Upper lobe of right lung (tissue), 1 donor: ENCODE data around the gene KCTD16. TPM values are rescaled to one million over a fixed set of nuclear protein-coding genes. Genes with fewer than 3 reads are reported as not detected.

Source experiments
- ATAC-seq: fragments of 200-7000 bp; cut with Tn5 transposase; one replicate; pipeline ENCODE4 v1.9.1; 2020; ENCODE audit warnings: mild to moderate bottlenecking, moderate library complexity
- DNase-seq: peaks from one replicate; pipeline ENCODE4 v3.0.0-alpha.2; 2020
- H3K27ac ChIP-seq: fragments of 200-600 bp; one replicate; pipeline ENCODE4 v1.8.0; 2022
- H3K27me3 ChIP-seq: fragments of 200-600 bp; one replicate; pipeline ENCODE4 v1.8.0; 2022; ENCODE audit warnings: mild to moderate bottlenecking
- H3K36me3 ChIP-seq: fragments of 200-600 bp; one replicate; pipeline ENCODE4 v1.8.0; 2022
- H3K4me1 ChIP-seq: fragments of 200-600 bp; one replicate; pipeline ENCODE4 v1.8.0; 2022
- H3K4me3 ChIP-seq: fragments of 200-600 bp; one replicate; pipeline ENCODE4 v1.8.0; 2022; ENCODE audit warnings: mild to moderate bottlenecking
- H3K9me3 ChIP-seq: fragments of 200-600 bp; one replicate; pipeline ENCODE4 v1.8.0; 2022
- CTCF ChIP-seq: fragments of 200-600 bp; IDR thresholded peaks from one replicate; pipeline ENCODE4 v1.8.0; 2022; ENCODE audit warnings: antibody characterized with exemption
- intact Hi-C: fragments of 100-400 bp; cut with DNase I; formaldehyde crosslinking; loops from one replicate; pipeline ENCODE4 v1.11.0; 2022
- long read RNA-seq: library from polyadenylated mRNA; unstranded; transcript quantifications from one replicate; pipeline ENCODE4 v2.0.0, GENCODE V29; 2021
- total RNA-seq: library from RNA; stranded (reverse); fragmentation: NEBNext Ultra II Directional; extraction: Animal tissue kit (Norgen Biotek cat#: 25700); gene quantifications from one replicate; pipeline ENCODE4 v1.2.1, GENCODE V29; 2021
- donor health status: DM: no; HTN: yes; CAD: no; lungs with severe emphysema.

KCTD16 gene
- 5.1 TPM for total RNA-seq
- long read RNA-seq, partial matches to known transcripts, result 0 of 1 reads
- long read RNA-seq, other reads (novel, unspliced or antisense), result 1 of 1 reads

DNA sequence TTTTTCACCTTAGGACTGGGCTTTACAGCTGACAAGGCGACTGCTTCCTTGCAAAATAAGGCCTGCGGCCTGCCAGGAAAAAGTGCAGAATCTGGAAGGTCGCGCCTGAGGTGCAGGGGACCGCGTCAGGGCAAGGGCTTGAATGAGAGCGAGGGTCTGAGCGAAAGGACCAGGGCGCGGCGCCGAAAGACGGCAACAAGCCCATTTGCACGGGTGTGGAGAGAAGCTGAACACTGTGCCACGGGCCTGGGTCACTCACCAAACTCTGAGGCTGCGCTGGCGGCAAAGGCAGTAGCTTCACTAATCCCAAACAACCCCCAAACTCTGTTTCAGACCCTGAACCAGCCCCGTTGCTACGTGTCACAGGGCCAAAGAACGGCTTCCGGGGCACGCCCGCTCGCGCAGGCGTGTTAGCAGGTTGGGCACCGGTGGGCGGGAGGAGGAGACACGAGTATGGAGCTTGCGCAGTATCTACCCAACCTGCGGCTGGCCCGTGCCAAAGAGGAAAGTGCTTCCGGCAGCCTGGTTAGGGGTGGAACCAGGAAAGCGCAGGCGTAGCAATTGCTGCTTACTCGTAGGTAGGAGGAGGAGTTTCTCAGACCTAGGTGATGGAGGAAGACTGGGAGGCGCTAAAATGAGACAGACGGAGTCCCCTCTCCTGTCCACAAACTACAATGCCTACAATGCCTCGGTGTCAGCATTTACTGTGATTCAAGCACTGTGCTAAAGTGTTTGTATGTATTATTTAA lies at the start of gene KCTD16, which contains the start of gene YIPF5:
TSS of gene KCTD16 (plus strand) at position 598 of the 749 bp plus-strand sequence.
TSS of gene YIPF5 (minus strand) at position 384 of the 749 bp plus-strand sequence. CDS start 704 bp downstream, outside the sequence.
- DNase-seq, result peak; percentile 97
- Histone ChIP-seq H3K4me1 (peaks cover 16% of the 10 kb centered on the region), H3K9me3 (no peaks in the 10 kb centered on the region), H3K27me3 (no peaks in the 10 kb centered on the region), H3K27ac (peak within 1 kb of the TSS; percentile 92), H3K36me3 (peaks cover 8% of the 10 kb centered on the region), H3K4me3 (peak within 1 kb of the TSS; percentile 86)
- peak; percentile 100 for ATAC-seq
- intact Hi-C loops, result no loop called here
- no peak for TF ChIP-seq CTCF

GRCh38 chr5:144121577-144121976 lies 49.1 kb upstream of the KCTD16 start:
- DNase-seq (no peak), ATAC-seq (no peak)
- Histone ChIP-seq H3K4me3 (no peak overlapping the region), H3K4me1 (no peaks in the 10 kb centered on the region), H3K36me3 (no peaks in the 10 kb centered on the region), H3K9me3 (no peaks in the 10 kb centered on the region), H3K27me3 (no peaks in the 10 kb centered on the region), H3K27ac (no peak overlapping the region)
- TF ChIP-seq CTCF, result no peak
- intact Hi-C loops, result no loop called here

DNA sequence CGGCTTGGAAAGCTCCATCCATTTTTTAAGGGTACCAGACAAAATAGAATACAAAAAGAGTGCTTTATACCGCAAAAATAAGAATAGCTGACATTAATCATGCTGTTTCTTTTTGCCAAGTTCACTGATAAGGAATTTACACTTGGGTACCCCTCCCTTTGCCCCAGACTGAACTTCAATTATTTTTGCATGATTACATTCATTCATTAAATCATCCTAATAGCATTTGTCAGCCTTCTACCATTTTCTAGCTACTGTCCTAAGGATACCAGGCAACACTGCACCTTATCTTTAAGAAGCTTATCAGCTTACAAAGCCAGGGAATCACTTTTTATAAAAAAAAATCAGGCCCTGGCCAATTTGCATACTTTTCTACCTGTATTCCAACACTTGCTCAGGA lies 48.6 kb upstream of the KCTD16 start:
- ATAC-seq, result no peak
- intact Hi-C loops, result no loop called here

DNA sequence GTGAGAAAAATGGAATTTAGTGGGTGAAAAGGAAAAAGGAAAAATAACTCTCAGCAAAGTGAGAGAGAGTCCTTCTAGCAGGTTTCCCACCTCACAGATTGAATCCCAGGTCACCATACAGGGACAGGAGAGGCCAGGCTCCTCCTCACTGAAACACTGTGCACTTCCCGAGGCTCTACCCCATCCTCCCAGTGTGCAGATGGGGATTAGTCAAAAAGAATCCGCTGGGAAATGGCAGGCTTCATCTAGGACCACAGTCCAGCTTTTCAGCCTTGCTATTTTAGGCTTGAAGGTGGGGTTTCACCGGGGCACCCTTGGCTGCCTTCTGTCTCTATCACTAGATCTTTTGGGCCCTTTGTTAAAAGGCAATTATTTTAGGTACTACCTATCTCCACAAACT lies 48.0 kb upstream of the KCTD16 start:
- H3K9me3 ChIP-seq, result no peaks in the 10 kb centered on the region
- H3K4me3 ChIP-seq, result no peak overlapping the region
- no peaks in the 10 kb centered on the region for H3K36me3 ChIP-seq
- ATAC-seq (no peak), DNase-seq (no peak)
- H3K27me3 ChIP-seq, result no peaks in the 10 kb centered on the region
- no peak for TF ChIP-seq CTCF
- H3K4me1 ChIP-seq, result no peaks in the 10 kb centered on the region
- intact Hi-C loops, result no loop called here
- no peak overlapping the region for H3K27ac ChIP-seq

More for the DNA sequence above, 48.6 kb upstream of the KCTD16 start:
- Histone ChIP-seq H3K4me1 (no peaks in the 10 kb centered on the region), H3K27ac (no peak overlapping the region), H3K4me3 (no peak overlapping the region), H3K9me3 (no peaks in the 10 kb centered on the region), H3K36me3 (no peaks in the 10 kb centered on the region), H3K27me3 (no peaks in the 10 kb centered on the region)
- TF ChIP-seq CTCF, result no peak
- no peak for DNase-seq

- ATAC-seq, result peak; percentile 64
These were observed 45.4 kb upstream of the KCTD16 start for GRCh38 chr5:144125163-144125726.

More at GRCh38 chr5:144125163-144125726, 45.4 kb upstream of the KCTD16 start:
- Histone ChIP-seq H3K27me3 (no peaks in the 10 kb centered on the region), H3K36me3 (no peaks in the 10 kb centered on the region), H3K9me3 (no peaks in the 10 kb centered on the region), H3K4me1 (no peaks in the 10 kb centered on the region), H3K27ac (no peak overlapping the region), H3K4me3 (no peak overlapping the region)
- no peak for TF ChIP-seq CTCF
- intact Hi-C loops, result no loop called here
- no peak for DNase-seq
